Lower leg skin (tissue), 3 donors: ENCODE results near the gene MLST8.

Experiments
- POLR2A ChIP-seq, 2 donors: fragments of 450-650 bp; IDR thresholded peaks; one replicate each; pipeline ENCODE4 v1.6.1; 2016 to 2017; ENCODE audit warnings: antibody characterized with exemption in 2 of 2, mild to moderate bottlenecking in 1 of 2, moderate library complexity in 1 of 2
- TF ChIP-seq, protein P1 (sequence below), 3 donors: fragments of 450-650 bp; IDR thresholded peaks; one replicate each; pipeline ENCODE4 v1.5.1; 2016; ENCODE audit warnings: antibody characterized with exemption in 3 of 3, mild to moderate bottlenecking in 3 of 3, moderate library complexity in 2 of 3

DNA sequence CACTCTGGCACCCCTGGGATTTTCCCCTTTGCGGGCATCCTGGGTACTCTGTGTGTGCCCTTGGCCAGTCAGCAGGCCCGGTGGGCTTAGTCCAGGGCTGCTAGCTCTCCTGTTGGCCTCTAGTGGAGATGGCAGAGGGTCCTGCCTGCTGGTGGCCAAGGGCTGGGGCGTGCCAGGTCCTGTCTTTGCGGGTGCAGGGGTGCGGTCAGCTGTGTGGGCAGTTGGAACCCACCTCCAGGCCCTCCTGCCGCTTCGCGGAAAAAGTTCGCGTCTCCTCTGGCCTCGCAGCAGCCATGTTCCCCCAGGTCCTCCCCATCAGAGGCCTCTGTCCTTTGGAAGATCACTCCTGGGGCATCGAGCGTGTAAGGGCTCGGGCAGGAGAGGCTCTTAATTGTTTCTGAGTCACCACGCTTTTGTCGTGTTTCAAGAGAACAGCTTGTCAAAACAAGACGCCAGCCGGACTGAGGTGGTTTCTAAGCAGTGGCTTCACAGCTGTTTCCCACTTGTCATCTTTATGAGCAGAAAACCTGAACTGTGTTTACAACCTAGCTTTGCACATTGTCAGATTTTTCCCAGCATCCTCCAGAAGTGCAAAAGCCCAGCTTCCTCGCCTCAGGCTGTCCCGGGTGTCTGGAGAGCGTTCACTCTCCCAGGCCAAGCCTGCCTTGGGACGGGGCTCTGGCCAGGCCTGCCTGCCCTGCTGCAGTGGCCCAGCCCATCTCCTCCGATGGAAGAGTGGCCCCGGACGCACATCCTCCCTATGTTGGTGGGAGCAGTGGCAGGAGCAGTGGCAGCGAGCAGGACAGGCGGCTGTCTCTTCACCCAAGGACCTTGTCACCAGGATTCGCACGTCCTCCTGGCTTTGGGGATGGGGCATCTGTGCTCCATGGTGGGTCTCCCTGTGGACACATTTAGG, 26.0 kb downstream of the MLST8 start:
- TF ChIP-seq, protein P1, sequence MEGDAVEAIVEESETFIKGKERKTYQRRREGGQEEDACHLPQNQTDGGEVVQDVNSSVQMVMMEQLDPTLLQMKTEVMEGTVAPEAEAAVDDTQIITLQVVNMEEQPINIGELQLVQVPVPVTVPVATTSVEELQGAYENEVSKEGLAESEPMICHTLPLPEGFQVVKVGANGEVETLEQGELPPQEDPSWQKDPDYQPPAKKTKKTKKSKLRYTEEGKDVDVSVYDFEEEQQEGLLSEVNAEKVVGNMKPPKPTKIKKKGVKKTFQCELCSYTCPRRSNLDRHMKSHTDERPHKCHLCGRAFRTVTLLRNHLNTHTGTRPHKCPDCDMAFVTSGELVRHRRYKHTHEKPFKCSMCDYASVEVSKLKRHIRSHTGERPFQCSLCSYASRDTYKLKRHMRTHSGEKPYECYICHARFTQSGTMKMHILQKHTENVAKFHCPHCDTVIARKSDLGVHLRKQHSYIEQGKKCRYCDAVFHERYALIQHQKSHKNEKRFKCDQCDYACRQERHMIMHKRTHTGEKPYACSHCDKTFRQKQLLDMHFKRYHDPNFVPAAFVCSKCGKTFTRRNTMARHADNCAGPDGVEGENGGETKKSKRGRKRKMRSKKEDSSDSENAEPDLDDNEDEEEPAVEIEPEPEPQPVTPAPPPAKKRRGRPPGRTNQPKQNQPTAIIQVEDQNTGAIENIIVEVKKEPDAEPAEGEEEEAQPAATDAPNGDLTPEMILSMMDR (IDR thresholded peaks at IDR 0.05): no peak
- TF ChIP-seq POLR2A (IDR thresholded peaks at IDR 0.05): no peak
